Peyer's patch (tissue), 4 donors: ENCODE measurements around the gene CASP14.

ENCODE experiments used
- POLR2A ChIP-seq, 2 donors: fragments of 450-650 bp; IDR thresholded peaks; one replicate each; pipeline ENCODE4 v1.5.1; 2017; ENCODE audit warnings: antibody characterized with exemption in 2 of 2, mild to moderate bottlenecking in 2 of 2, moderate library complexity in 2 of 2
- TF ChIP-seq, protein P1 (sequence below), 6 experiments: fragments of 450-650 bp in 4 of 6; fragments of 200-600 bp in 2 of 6; sonication (generic) in 1 of 6; IDR thresholded peaks; one replicate each; pipeline ENCODE4 v1.5.1; 2017 to 2019; ENCODE audit warnings: antibody characterized with exemption in 6 of 6, mild to moderate bottlenecking in 3 of 6, moderate library complexity in 1 of 6

DNA sequence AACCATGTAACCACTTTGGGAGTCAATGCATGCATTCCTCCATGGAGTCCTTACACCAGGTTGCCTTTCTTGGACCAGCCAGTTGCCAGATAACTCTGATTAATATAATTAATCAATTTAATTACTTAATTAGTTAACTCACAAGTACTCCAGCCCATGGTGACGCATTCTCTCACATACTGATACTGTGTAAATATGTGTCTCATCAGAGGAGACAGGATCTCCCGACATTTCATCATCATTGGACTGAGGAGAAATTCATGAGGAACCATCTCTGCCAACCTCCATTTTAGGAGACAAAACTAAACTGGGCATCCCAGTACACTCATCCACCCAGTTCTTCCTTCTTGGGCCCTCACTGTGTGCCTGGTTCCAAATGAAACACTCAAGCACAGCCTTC, 6.5 kb upstream of the CASP14 start:
- TF ChIP-seq, protein P1, sequence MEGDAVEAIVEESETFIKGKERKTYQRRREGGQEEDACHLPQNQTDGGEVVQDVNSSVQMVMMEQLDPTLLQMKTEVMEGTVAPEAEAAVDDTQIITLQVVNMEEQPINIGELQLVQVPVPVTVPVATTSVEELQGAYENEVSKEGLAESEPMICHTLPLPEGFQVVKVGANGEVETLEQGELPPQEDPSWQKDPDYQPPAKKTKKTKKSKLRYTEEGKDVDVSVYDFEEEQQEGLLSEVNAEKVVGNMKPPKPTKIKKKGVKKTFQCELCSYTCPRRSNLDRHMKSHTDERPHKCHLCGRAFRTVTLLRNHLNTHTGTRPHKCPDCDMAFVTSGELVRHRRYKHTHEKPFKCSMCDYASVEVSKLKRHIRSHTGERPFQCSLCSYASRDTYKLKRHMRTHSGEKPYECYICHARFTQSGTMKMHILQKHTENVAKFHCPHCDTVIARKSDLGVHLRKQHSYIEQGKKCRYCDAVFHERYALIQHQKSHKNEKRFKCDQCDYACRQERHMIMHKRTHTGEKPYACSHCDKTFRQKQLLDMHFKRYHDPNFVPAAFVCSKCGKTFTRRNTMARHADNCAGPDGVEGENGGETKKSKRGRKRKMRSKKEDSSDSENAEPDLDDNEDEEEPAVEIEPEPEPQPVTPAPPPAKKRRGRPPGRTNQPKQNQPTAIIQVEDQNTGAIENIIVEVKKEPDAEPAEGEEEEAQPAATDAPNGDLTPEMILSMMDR (IDR thresholded peaks at IDR 0.05): no peak
- no peak for TF ChIP-seq POLR2A (IDR thresholded peaks at IDR 0.05)
